Tracheal epithelial cell (primary cell): Measurements from ENCODE around the gene UCMA. TPM values are rescaled to one million over a fixed set of nuclear protein-coding genes. Genes with fewer than 3 reads are reported as not detected.

Experiments used
- total RNA-seq: library from RNA; depleted of rRNA; stranded (reverse); fragments of >200 nt; gene quantifications from 2 replicates; pipeline ENCODE4 v1.2.1, GENCODE V29; 2014

Gene UCMA
- not detected in 2 replicates for total RNA-seq

GRCh38 chr10:13234172-13234571 lies at the start of gene UCMA:
TSS of gene UCMA (minus strand) at chr10:13234374. CDS start at chr10:13234258, 116 bp downstream.

Other genes with a start within 250 kb of the UCMA start
- 0.96 and 1.7 TPM in 2 replicates for gene CCDC3, start 232.7 kb downstream of the UCMA start, total RNA-seq
- gene OPTN, start 134.2 kb downstream of the UCMA start, total RNA-seq: 44.5 and 104 TPM in 2 replicates
- gene MCM10, start 72.8 kb downstream of the UCMA start, total RNA-seq: 0.43 and 3.9 TPM in 2 replicates
- gene PHYH, start 65.7 kb upstream of the UCMA start, total RNA-seq: 8.7 and 12.4 TPM in 2 replicates
- 15.3 and 20.7 TPM in 2 replicates for gene SEPHS1, start 113.9 kb upstream of the UCMA start, total RNA-seq